GM08714 (cell line): ENCODE measurements around the gene TCF15.

Experiments used
- H3K4me3 ChIP-seq: fragments of 200-500 bp; sonication (Bioruptor generic); 2 replicates; pipeline ENCODE4 v1.5.1; 2014; ENCODE audit warnings: mild to moderate bottlenecking, low read length, inconsistent platforms
- ZNF274 ChIP-seq: IDR thresholded peaks from 2 replicates; pipeline ENCODE4 v1.6.1; 2012; ENCODE audit warnings: mild to moderate bottlenecking, low read depth, low read length

The TCF15 gene

DNA sequence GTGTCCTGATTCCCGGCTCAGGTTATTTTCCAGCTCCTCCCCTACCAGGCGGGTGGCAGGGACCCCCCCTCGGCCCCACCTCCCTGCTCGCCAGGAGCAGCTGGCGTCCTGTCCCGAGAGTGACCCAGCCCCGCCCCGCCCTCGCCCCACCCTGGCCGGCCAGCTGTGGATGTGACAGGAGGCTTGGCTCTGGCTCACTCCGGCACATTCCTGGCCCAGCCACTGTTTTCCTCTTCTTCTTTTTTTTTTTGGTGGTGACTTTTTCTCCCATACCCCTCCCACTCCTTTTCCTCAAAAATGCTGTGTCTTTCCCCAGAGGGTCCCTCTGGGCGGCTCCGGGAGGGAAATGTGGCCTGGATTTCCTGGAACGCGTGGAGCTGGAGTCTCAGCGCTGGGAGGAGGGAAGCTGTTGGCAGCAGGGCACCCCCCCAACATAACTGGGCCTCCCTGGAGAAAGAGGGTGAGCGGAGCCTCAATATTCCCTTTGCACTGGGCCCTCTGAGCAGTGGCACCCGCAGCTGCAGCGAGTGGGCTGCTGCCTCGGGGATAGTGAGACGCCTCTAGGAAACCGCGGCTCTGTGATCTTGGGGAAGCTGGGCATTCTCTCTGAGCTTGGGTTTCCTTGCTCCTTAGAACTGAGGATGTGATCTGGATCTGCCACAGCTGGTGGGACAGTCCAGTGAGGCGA lies 38.2 kb downstream of the TCF15 start:
- TF ChIP-seq ZNF274 = no peak
- H3K4me3 ChIP-seq = no peak overlapping the region

DNA sequence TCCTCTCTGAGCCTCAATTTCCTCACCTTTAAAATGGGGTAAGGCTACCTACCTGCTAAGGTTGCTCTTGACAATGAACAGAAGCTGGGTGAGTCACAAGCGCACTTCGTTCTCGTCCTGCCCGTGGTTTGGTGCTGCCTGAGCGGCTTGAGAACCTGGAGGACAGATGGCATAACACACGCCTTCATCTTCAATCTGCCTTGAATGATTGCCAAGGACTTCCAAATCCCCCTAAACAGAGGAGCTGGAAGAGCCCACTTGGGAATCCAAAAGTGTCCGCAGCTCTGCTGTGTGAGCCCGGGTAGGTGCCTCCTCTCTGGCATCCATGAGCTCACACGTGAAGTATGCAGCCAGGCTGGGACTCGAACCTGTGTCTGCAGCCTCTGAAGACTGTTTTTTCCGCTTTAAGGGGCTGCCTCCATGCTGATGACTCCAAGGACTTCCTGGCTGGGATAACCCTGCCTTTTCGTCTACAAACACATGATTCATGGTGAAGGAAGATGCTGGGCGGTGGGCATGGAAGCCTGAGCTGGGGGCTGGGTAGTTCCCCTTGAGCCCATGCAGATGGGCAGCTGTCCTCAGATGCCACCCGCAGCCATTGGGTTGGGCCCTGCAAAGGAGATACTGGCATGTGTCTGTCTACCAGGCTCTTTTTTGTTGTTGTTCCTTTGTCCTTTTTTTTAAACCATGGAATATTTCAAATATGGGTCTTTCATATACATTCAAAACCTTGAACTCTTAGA lies 41.3 kb downstream of the TCF15 start:
- no peak for TF ChIP-seq ZNF274
- H3K4me3 ChIP-seq = no peak overlapping the region

DNA sequence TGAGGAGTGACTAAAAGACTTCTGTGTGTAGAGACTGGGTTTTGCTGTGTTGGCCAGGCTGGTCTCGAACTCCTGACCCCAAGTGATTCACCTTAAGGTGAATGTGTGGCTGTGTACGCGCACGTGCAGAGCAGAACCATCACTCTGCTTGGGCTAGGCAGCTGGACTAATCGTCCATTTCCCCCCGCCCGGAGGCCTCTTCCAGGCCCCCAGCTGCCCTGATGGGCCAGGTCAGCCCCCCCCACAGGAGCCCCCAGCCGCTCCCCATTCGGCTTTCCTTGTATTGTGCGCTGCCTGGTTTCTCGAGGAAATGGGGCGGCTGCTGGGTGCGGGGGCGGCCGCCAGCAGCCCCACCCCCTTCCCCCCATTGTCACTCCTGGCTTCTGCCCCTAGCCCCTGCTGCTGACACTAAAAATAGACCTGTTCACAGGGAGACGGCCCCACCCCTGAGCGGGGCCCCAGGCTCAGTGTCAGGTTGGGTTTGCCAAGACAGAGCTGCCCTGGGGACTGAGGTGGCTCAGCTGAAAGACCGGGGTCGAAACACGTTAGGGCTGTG lies 41.9 kb downstream of the TCF15 start:
- TF ChIP-seq ZNF274 = no peak
- H3K4me3 ChIP-seq = no peak overlapping the region

DNA sequence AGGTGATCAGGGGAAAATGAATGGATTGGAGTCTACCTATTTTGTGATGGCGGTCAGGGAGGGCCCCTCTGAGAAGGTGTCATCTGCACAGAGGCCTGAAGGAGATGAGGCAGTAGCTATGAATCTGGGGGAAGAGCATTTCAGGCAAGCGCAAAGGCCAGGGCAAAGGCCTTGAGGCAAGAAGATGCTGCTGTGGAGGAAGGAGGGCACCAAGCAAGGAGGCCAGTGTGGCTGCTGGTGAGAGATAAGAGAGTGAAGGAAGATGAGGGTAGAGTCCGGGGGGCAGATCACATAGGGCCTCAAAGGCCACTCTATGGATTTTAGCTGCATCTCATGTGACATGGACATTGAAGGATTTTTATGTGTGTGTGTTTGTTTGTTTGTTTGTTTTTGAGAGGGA lies 45.9 kb downstream of the TCF15 start:
- TF ChIP-seq ZNF274 = no peak
- no peak overlapping the region for H3K4me3 ChIP-seq

DNA sequence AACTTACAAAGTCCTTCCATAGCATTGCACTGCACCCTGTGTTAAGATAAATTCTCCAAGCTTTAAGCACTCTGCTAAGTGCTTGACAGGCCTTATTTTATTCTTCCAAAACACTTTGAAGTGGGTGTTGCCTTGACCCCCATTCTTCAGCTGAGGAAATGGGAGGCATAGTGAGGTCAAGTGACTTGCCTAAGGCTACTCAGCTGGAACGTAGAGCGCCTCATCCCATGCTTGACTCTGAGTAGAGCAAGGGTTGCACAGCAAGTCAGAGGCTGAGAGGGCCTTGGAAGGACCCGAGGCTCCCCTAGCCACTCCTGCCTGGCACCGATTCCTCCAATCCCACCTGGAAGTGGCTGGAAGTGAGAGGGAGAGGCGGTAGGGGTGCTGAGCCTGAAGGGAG lies 46.9 kb downstream of the TCF15 start:
- TF ChIP-seq ZNF274 = no peak
- no peak overlapping the region for H3K4me3 ChIP-seq

DNA sequence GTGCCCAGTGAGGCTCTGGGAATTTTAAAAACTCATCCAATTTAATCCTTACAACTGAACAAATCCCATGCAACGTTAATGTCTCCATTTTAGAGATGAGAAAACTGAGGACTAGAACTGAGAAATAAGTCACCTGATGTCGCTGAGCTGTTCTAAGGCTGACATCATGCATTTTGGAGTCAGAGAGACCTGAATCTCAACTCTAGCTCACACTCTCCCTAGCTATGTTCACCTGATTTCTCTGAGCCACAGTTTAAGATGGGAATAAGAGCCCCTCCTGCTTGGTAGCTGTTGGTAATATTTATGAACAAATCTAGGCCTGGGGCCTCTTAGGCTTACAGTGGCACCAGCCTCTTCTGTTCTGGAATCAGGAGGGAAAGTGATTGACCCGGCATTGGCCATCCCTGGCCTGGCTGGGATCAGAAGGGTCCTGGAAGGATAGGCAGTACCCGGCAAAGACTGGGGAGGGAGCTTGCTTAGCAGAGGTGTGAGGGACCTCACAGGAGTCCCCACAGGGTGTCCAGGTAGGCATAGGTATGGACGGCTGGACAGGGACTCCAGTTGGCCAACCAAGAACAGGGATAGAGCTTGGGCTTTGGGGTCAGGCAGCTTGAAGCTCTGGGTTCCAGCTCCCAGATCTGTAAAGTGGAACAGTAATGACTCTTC lies 47.7 kb downstream of the TCF15 start:
- no peak for TF ChIP-seq ZNF274
- no peak overlapping the region for H3K4me3 ChIP-seq

DNA sequence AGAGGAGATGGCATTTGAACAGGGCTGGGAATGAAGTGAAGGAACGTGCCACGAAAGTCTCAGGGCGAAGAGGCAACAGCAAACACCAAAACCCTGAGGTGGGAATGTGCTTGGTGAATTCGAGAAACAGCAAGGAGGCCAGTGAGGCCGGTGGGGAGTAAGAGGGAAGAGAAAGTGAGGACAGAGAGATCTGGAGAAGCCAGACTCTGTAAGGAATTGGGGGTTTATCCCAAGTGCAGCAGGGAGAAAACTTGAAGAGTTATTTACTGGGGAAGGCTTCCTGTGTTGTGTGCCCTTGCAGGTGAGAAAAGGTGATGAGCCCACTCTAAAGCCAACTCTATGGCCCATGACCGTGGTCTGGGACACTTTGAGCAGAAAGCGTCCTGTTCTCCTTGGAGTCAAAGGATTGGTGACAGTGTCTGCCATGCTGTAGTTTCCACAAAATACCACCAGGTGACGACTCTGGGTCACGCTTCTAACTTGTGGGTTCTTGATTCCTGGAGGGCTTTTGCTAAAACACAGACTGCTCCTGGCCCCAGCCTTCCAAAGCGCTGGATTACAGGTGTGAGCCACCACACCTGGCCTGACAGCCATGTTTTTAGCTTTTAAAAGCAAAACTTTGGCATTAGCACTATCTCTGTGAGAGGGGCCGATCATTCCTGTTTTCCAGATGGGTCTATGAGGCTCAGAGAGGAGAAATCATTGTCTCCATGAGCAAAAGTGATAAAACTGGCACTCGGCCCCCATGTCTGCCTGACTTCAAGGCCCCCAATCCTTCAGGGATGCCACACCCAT lies 48.5 kb downstream of the TCF15 start:
- TF ChIP-seq ZNF274 = no peak

DNA sequence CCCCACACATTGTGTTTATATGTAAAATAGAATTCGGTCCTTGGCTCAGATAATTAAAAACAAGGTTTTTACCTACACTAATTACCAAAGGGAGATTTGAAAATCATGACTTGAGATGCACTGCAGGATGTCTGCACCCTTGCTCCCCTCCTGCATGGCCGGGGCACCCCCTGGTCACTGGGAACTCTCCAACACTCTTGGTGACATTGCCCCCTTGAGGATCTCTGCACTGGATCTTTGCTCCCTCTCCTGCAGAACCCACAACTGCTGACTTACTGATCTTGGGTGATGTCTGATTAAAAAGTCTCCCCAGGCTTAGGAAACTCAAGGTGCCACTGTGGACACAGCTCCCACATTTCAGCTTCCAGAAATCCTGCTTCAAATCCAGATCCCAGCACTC lies 49.4 kb downstream of the TCF15 start:
- TF ChIP-seq ZNF274 = no peak
- H3K4me3 ChIP-seq = no peak overlapping the region

More for the DNA sequence above, 48.5 kb downstream of the TCF15 start:
- H3K4me3 ChIP-seq = no peak overlapping the region

DNA sequence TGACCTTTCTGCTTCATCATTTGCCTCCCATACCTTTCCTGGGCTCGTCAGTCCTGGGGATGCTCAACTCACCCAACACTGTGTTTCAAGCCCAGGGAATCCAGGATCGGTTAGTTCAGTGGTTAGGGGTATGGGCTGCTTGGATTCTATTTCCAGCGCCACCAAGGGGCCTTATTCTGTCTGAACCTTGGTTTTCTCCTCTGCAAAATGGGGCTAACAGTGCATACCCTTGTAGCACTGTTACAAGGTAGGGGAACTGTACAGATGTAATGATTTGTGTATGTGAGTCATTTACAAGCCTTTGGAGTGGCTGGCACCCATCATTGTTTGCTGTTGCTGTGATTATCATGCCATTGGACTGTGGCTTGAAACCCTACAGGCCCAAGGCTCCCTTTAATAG lies 52.0 kb downstream of the TCF15 start:
- TF ChIP-seq ZNF274 = no peak
- no peak overlapping the region for H3K4me3 ChIP-seq

DNA sequence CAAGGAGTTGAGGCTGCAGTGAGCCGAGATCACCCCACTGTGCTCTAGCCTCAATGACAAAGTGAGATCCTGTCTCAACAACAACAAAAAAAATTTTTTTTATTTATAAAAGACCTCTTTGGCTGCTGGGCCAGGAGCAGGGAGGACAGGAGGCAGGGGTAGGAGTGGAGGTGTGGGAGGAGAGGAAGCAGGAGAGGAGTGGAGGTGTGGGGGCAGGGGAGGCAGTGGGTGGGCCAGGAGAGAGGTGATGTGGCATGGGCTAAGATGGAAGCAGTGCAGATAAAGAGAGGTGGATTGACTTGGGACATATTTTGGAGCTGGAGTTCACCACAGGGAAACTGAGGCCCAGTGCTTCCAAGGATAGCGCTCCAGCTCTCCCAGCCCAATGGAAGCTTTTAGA lies 53.1 kb downstream of the TCF15 start:
- no peak for TF ChIP-seq ZNF274

DNA sequence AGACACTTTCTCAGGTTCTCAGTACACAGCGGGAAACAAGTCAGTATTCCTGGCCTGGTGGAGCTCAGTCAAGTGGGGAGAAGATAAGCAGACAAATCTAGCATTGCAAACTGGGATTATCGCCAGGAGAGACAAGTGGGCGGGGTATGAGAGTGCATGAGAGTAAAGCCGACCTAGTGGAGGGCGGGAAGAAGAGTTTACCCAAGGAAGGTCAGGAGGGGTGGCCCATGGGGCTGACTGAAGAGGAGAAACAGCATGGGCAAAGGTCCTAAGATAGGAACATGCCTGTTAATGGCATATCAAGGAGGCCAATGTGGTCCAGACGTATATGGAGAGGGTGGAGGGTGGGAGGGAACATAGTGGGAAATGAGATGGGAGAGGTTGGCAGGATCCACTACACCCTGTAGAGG lies 54.1 kb downstream of the TCF15 start:
- no peak for TF ChIP-seq ZNF274
- H3K4me3 ChIP-seq = no peak overlapping the region

More for the DNA sequence above, 53.1 kb downstream of the TCF15 start:
- H3K4me3 ChIP-seq = no peak overlapping the region
